Neural cell (in vitro differentiated cells): ENCODE data around the gene NFIA.

ENCODE experiments used
- EP300 ChIP-seq: fragments of 450-650 bp; conservative IDR thresholded peaks from 2 replicates; pipeline ENCODE4 v1.6.1; 2014; ENCODE audit warnings: antibody characterized with exemption, mild to moderate bottlenecking, moderate library complexity; ENCODE audit not compliant: poor library complexity, severe bottlenecking
- EZH2 ChIP-seq: fragments of 200-600, 300-800 bp; shearing (Covaris generic), sonication (generic); IDR thresholded peaks from 2 replicates; pipeline ENCODE4 v1.6.1; 2014; ENCODE audit warnings: antibody characterized with exemption, low read length, borderline replicate concordance, mild to moderate bottlenecking; ENCODE audit not compliant: insufficient read depth, poor library complexity, severe bottlenecking
- MXI1 ChIP-seq: fragments of 450-650 bp; conservative IDR thresholded peaks from 2 replicates; pipeline ENCODE4 v1.6.1; 2014; ENCODE audit warnings: antibody characterized with exemption, mild to moderate bottlenecking; ENCODE audit not compliant: poor library complexity, severe bottlenecking
- POLR2AphosphoS5 ChIP-seq: IDR thresholded peaks from 2 replicates; pipeline ENCODE4 v1.6.1; 2012
- RAD21 ChIP-seq: fragments of 450-650 bp; conservative IDR thresholded peaks from 2 replicates; pipeline ENCODE4 v1.6.1; 2014; ENCODE audit warnings: antibody characterized with exemption, mild to moderate bottlenecking, moderate library complexity
- REST ChIP-seq: IDR thresholded peaks from 2 replicates; pipeline ENCODE4 v1.6.1; 2012; ENCODE audit warnings: borderline replicate concordance
- SMC3 ChIP-seq: fragments of 450-650 bp; conservative IDR thresholded peaks from 2 replicates; pipeline ENCODE4 v1.6.1; 2014; ENCODE audit warnings: antibody characterized with exemption, mild to moderate bottlenecking, moderate library complexity; ENCODE audit not compliant: poor library complexity
- TAF1 ChIP-seq: IDR thresholded peaks from 2 replicates; pipeline ENCODE4 v1.6.1; 2012; ENCODE audit warnings: low read depth
- TF ChIP-seq, protein P1 (sequence below): fragments of 450-650 bp; IDR thresholded peaks from 2 replicates; pipeline ENCODE4 v1.5.1; 2014; ENCODE audit warnings: antibody characterized with exemption, mild to moderate bottlenecking, moderate library complexity; ENCODE audit not compliant: poor library complexity, severe bottlenecking

DNA sequence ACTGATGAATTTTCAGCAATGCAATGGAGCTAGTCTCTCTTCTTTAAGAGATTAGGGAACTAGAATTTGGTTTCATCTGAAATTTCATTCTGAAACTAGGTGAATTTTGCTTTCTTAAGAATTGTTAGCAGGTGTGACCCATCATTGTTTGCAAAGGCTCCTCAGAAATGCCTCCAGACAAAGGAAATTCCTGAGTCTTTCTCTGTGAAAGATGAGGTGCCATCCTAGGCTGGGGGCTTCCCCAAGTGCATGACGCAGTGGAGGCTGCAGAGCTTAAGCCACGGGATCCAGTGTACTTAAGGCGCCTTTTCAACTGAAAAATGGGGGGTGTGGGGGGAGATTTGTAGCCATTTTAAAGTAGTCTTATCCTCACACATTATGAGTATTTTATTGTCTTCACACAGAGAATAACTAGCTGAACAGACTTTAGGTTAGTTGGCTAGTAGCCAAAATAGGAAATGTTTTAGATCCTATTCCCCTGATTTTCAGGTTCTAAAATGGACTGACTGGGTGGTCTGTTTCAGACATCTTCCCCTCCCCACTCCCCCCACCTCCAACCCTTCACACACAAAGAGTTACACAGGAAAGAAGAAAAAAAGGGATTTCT, 202.0 kb downstream of the NFIA start:
- TF ChIP-seq REST = no peak
- TF ChIP-seq, protein P1, sequence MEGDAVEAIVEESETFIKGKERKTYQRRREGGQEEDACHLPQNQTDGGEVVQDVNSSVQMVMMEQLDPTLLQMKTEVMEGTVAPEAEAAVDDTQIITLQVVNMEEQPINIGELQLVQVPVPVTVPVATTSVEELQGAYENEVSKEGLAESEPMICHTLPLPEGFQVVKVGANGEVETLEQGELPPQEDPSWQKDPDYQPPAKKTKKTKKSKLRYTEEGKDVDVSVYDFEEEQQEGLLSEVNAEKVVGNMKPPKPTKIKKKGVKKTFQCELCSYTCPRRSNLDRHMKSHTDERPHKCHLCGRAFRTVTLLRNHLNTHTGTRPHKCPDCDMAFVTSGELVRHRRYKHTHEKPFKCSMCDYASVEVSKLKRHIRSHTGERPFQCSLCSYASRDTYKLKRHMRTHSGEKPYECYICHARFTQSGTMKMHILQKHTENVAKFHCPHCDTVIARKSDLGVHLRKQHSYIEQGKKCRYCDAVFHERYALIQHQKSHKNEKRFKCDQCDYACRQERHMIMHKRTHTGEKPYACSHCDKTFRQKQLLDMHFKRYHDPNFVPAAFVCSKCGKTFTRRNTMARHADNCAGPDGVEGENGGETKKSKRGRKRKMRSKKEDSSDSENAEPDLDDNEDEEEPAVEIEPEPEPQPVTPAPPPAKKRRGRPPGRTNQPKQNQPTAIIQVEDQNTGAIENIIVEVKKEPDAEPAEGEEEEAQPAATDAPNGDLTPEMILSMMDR = no peak
- no peak for TF ChIP-seq EZH2
- TF ChIP-seq RAD21 = no peak
- TF ChIP-seq EP300 = no peak
- no peak for TF ChIP-seq POLR2AphosphoS5
- no peak for TF ChIP-seq SMC3
- TF ChIP-seq MXI1 = no peak
- no peak for TF ChIP-seq TAF1
